Liver (tissue), 3 donors: ENCODE measurements around the gene GGTLC2.

Source experiments
- ATF3 ChIP-seq: IDR thresholded peaks from 2 replicates; pipeline ENCODE4 v1.6.1; 2016; ENCODE audit warnings: antibody characterized with exemption
- CTCF ChIP-seq: fragments of 150-350 bp; IDR thresholded peaks from 2 replicates; pipeline ENCODE4 v1.5.1; 2017; ENCODE audit warnings: improper control_type of control experiment, low read depth, low read length; ENCODE audit not compliant: missing input control
- FOXA1 ChIP-seq: IDR thresholded peaks from 2 replicates; pipeline ENCODE4 v1.6.1; 2016; ENCODE audit warnings: antibody characterized with exemption
- GABPA ChIP-seq, 2 donors: IDR thresholded peaks in 1 of 2; conservative IDR thresholded peaks in 1 of 2; 2 replicates each; pipeline ENCODE4 v1.6.1; 2016; ENCODE audit warnings: antibody characterized with exemption in 2 of 2, mild to moderate bottlenecking in 1 of 2, moderate library complexity in 1 of 2
- JUND ChIP-seq, 2 donors: IDR thresholded peaks; 2 replicates each; pipeline ENCODE4 v1.6.1; 2016; ENCODE audit warnings: antibody characterized with exemption in 2 of 2
- MAX ChIP-seq: IDR thresholded peaks from 2 replicates; pipeline ENCODE4 v1.6.1; 2016; ENCODE audit warnings: antibody characterized with exemption
- NR2F2 ChIP-seq: IDR thresholded peaks from 2 replicates; pipeline ENCODE4 v1.6.1; 2016; ENCODE audit warnings: antibody characterized with exemption
- RAD21 ChIP-seq, 2 donors: IDR thresholded peaks; 2 replicates each; pipeline ENCODE4 v1.6.1; 2016; ENCODE audit warnings: antibody characterized with exemption in 2 of 2, mild to moderate bottlenecking in 2 of 2
- REST ChIP-seq: IDR thresholded peaks from 2 replicates; pipeline ENCODE4 v1.6.1; 2016; ENCODE audit warnings: antibody characterized with exemption, mild to moderate bottlenecking
- SP1 ChIP-seq: IDR thresholded peaks from 2 replicates; pipeline ENCODE4 v1.6.1; 2018; ENCODE audit warnings: antibody characterized with exemption, mild to moderate bottlenecking
- TAF1 ChIP-seq: conservative IDR thresholded peaks from 2 replicates; pipeline ENCODE4 v1.6.1; 2016; ENCODE audit warnings: antibody characterized with exemption, mild to moderate bottlenecking
- YY1 ChIP-seq: IDR thresholded peaks from 2 replicates; pipeline ENCODE4 v1.6.1; 2016; ENCODE audit warnings: antibody characterized with exemption, mild to moderate bottlenecking
- donor health status: healthy.
- donor health status: healthy.

GRCh38 chr22:22691716-22692701, 47.6 kb downstream of the GGTLC2 start:
- TF ChIP-seq CTCF (no peak), FOXA1 (no peak), NR2F2 (no peak), MAX (no peak), SP1 (peak; percentile 48), YY1 (peak; percentile 32), RAD21 (IDR thresholded peaks at IDR 0.05) (no peak), ATF3 (no peak), JUND (IDR thresholded peaks at IDR 0.05) (peak in 1 of 2 donors; percentile 81), TAF1 (no peak), GABPA (IDR thresholded peaks at IDR 0.05 in 1 of 2, conservative IDR thresholded peaks at IDR 0.05 in 1 of 2) (no peak), REST (no peak)
